ENCODE measurements around the gene INA.

INA gene

GRCh38 chr10:103280031-103280430 is 3.1 kb downstream of the INA start:
- Histone ChIP-seq H3K27ac (ENCODE audit: low read length) (no peak overlapping the region), H4K20me1 (ENCODE audit: insufficient read depth, low read length) (no peaks in the 10 kb centered on the region), H3K79me2 (ENCODE audit: low read length) (no peaks in the 10 kb centered on the region), H2AFZ (ENCODE audit: low read length) (no peak overlapping the region), H3K9me2 (replicated peaks; ENCODE audit: insufficient read depth, low read length) (no peaks in the 10 kb centered on the region), H3K9ac (ENCODE audit: low read length) (no peak overlapping the region), H3F3A (ENCODE audit: insufficient read depth, low read length) (no peaks in the 10 kb centered on the region), H3K4me2 (ENCODE audit: low read depth, low read length) (no peak overlapping the region), H3K4me1 (ENCODE audit: low read length) (no peaks in the 10 kb centered on the region), H3K4me3 (ENCODE audit: low read length) (no peak overlapping the region), H3K9me3 (replicated peaks; ENCODE audit: insufficient read depth, low read length) (no peaks in the 10 kb centered on the region), H3K36me3 (replicated peaks; ENCODE audit: insufficient read depth, low read length) (no peaks in the 10 kb centered on the region), H3K27me3 (replicated peaks; ENCODE audit: insufficient read depth, low read length) (no peaks in the 10 kb centered on the region; the same call in 1 of the 2 replicates)
- TF ChIP-seq EZH2phosphoT487 (IDR thresholded peaks at IDR 0.05; ENCODE audit: low read length) (no peak), EZH2 (optimal IDR thresholded peaks at IDR 0.05; ENCODE audit: low read depth, low read length) (no peak)
- TF ChIP-seq, protein P1, sequence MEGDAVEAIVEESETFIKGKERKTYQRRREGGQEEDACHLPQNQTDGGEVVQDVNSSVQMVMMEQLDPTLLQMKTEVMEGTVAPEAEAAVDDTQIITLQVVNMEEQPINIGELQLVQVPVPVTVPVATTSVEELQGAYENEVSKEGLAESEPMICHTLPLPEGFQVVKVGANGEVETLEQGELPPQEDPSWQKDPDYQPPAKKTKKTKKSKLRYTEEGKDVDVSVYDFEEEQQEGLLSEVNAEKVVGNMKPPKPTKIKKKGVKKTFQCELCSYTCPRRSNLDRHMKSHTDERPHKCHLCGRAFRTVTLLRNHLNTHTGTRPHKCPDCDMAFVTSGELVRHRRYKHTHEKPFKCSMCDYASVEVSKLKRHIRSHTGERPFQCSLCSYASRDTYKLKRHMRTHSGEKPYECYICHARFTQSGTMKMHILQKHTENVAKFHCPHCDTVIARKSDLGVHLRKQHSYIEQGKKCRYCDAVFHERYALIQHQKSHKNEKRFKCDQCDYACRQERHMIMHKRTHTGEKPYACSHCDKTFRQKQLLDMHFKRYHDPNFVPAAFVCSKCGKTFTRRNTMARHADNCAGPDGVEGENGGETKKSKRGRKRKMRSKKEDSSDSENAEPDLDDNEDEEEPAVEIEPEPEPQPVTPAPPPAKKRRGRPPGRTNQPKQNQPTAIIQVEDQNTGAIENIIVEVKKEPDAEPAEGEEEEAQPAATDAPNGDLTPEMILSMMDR (IDR thresholded peaks at IDR 0.05; ENCODE audit: low read length): no peak
- no peak for DNase-seq

- Histone ChIP-seq H2AFZ (ENCODE audit: low read length) (no peak overlapping the region), H3K36me3 (replicated peaks; ENCODE audit: insufficient read depth, low read length) (no peaks in the 10 kb centered on the region), H3K27ac (ENCODE audit: low read length) (no peak overlapping the region), H3K27me3 (replicated peaks; ENCODE audit: insufficient read depth, low read length) (no peaks in the 10 kb centered on the region; the same call in 1 of the 2 replicates), H3F3A (ENCODE audit: insufficient read depth, low read length) (no peaks in the 10 kb centered on the region), H3K9ac (ENCODE audit: low read length) (no peak overlapping the region), H3K79me2 (ENCODE audit: low read length) (no peaks in the 10 kb centered on the region), H3K4me2 (ENCODE audit: low read depth, low read length) (no peak overlapping the region), H3K4me1 (ENCODE audit: low read length) (no peaks in the 10 kb centered on the region), H3K4me3 (ENCODE audit: low read length) (no peak overlapping the region), H3K9me2 (replicated peaks; ENCODE audit: insufficient read depth, low read length) (no peaks in the 10 kb centered on the region), H3K9me3 (replicated peaks; ENCODE audit: insufficient read depth, low read length) (no peaks in the 10 kb centered on the region), H4K20me1 (ENCODE audit: insufficient read depth, low read length) (no peaks in the 10 kb centered on the region)
- no peak for DNase-seq
- TF ChIP-seq EZH2 (optimal IDR thresholded peaks at IDR 0.05; ENCODE audit: low read depth, low read length) (no peak), EZH2phosphoT487 (IDR thresholded peaks at IDR 0.05; ENCODE audit: low read length) (no peak)
- TF ChIP-seq, protein P1 (IDR thresholded peaks at IDR 0.05; ENCODE audit: low read length): no peak
Measured at GRCh38 chr10:103280506-103280905, 3.6 kb downstream of the INA start.

- no peaks in the 10 kb centered on the region for H3K79me2 ChIP-seq (ENCODE audit: low read length)
- no peaks in the 10 kb centered on the region for H3K36me3 ChIP-seq (replicated peaks; ENCODE audit: insufficient read depth, low read length)
- no peaks in the 10 kb centered on the region for H3K9me2 ChIP-seq (replicated peaks; ENCODE audit: insufficient read depth, low read length)
- H3K4me1 ChIP-seq (ENCODE audit: low read length): no peaks in the 10 kb centered on the region
- TF ChIP-seq, protein P1 (IDR thresholded peaks at IDR 0.05; ENCODE audit: low read length): no peak
- no peak for TF ChIP-seq EZH2 (optimal IDR thresholded peaks at IDR 0.05; ENCODE audit: low read depth, low read length)
- no peak for TF ChIP-seq EZH2phosphoT487 (IDR thresholded peaks at IDR 0.05; ENCODE audit: low read length)
- H3K27me3 ChIP-seq (replicated peaks; ENCODE audit: insufficient read depth, low read length): no peaks in the 10 kb centered on the region; the same call in 1 of the 2 replicates
- no peaks in the 10 kb centered on the region for H4K20me1 ChIP-seq (ENCODE audit: insufficient read depth, low read length)
- no peak for DNase-seq
- H3K27ac ChIP-seq (ENCODE audit: low read length): no peak overlapping the region
- no peaks in the 10 kb centered on the region for H3K9me3 ChIP-seq (replicated peaks; ENCODE audit: insufficient read depth, low read length)
- no peaks in the 10 kb centered on the region for H3F3A ChIP-seq (ENCODE audit: insufficient read depth, low read length)
- H3K9ac ChIP-seq (ENCODE audit: low read length): no peak overlapping the region
- H3K4me2 ChIP-seq (ENCODE audit: low read depth, low read length): peak overlapping the region; percentile 27; the same call in 1 of the 2 replicates
- no peak overlapping the region for H3K4me3 ChIP-seq (ENCODE audit: low read length)
- no peak overlapping the region for H2AFZ ChIP-seq (ENCODE audit: low read length)
Measured at GRCh38 chr10:103281753-103282152, 4.8 kb downstream of the INA start.
